Liver (tissue), 3 donors: ENCODE measurements around the gene C4orf17.

Source experiments
- ATF3 ChIP-seq: IDR thresholded peaks from 2 replicates; pipeline ENCODE4 v1.6.1; 2016; ENCODE audit warnings: antibody characterized with exemption
- GABPA ChIP-seq, 2 donors: IDR thresholded peaks in 1 of 2; conservative IDR thresholded peaks in 1 of 2; 2 replicates each; pipeline ENCODE4 v1.6.1; 2016; ENCODE audit warnings: antibody characterized with exemption in 2 of 2, mild to moderate bottlenecking in 1 of 2, moderate library complexity in 1 of 2
- HNF4A ChIP-seq, 2 donors: conservative IDR thresholded peaks; 2 replicates each; pipeline ENCODE4 v1.6.1; 2016; ENCODE audit warnings: antibody characterized with exemption in 2 of 2, mild to moderate bottlenecking in 2 of 2
- RAD21 ChIP-seq, 2 donors: IDR thresholded peaks; 2 replicates each; pipeline ENCODE4 v1.6.1; 2016; ENCODE audit warnings: antibody characterized with exemption in 2 of 2, mild to moderate bottlenecking in 2 of 2
- TF ChIP-seq, protein P1 (sequence below): fragments of 150-350 bp; IDR thresholded peaks from 2 replicates; pipeline ENCODE4 v1.5.1; 2017; ENCODE audit warnings: improper control_type of control experiment, low read depth, low read length; ENCODE audit not compliant: missing input control
- TF ChIP-seq, protein P2 (sequence below): IDR thresholded peaks from 2 replicates; pipeline ENCODE4 v1.6.1; 2016; ENCODE audit warnings: antibody characterized with exemption, mild to moderate bottlenecking
- donor health status: healthy.
- donor health status: healthy.

GRCh38 chr4:99510721-99511120 is at the start of gene C4orf17:
- no peak for TF ChIP-seq RAD21 (IDR thresholded peaks at IDR 0.05)
- TF ChIP-seq, protein P1, sequence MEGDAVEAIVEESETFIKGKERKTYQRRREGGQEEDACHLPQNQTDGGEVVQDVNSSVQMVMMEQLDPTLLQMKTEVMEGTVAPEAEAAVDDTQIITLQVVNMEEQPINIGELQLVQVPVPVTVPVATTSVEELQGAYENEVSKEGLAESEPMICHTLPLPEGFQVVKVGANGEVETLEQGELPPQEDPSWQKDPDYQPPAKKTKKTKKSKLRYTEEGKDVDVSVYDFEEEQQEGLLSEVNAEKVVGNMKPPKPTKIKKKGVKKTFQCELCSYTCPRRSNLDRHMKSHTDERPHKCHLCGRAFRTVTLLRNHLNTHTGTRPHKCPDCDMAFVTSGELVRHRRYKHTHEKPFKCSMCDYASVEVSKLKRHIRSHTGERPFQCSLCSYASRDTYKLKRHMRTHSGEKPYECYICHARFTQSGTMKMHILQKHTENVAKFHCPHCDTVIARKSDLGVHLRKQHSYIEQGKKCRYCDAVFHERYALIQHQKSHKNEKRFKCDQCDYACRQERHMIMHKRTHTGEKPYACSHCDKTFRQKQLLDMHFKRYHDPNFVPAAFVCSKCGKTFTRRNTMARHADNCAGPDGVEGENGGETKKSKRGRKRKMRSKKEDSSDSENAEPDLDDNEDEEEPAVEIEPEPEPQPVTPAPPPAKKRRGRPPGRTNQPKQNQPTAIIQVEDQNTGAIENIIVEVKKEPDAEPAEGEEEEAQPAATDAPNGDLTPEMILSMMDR, result no peak
- TF ChIP-seq, protein P2, sequence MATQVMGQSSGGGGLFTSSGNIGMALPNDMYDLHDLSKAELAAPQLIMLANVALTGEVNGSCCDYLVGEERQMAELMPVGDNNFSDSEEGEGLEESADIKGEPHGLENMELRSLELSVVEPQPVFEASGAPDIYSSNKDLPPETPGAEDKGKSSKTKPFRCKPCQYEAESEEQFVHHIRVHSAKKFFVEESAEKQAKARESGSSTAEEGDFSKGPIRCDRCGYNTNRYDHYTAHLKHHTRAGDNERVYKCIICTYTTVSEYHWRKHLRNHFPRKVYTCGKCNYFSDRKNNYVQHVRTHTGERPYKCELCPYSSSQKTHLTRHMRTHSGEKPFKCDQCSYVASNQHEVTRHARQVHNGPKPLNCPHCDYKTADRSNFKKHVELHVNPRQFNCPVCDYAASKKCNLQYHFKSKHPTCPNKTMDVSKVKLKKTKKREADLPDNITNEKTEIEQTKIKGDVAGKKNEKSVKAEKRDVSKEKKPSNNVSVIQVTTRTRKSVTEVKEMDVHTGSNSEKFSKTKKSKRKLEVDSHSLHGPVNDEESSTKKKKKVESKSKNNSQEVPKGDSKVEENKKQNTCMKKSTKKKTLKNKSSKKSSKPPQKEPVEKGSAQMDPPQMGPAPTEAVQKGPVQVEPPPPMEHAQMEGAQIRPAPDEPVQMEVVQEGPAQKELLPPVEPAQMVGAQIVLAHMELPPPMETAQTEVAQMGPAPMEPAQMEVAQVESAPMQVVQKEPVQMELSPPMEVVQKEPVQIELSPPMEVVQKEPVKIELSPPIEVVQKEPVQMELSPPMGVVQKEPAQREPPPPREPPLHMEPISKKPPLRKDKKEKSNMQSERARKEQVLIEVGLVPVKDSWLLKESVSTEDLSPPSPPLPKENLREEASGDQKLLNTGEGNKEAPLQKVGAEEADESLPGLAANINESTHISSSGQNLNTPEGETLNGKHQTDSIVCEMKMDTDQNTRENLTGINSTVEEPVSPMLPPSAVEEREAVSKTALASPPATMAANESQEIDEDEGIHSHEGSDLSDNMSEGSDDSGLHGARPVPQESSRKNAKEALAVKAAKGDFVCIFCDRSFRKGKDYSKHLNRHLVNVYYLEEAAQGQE, result no peak
- no peak for TF ChIP-seq ATF3
- no peak for TF ChIP-seq GABPA (IDR thresholded peaks at IDR 0.05 in 1 of 2, conservative IDR thresholded peaks at IDR 0.05 in 1 of 2)
- TF ChIP-seq HNF4A (conservative IDR thresholded peaks at IDR 0.05), result no peak
